SK-N-SH treated with all-trans-retinoic acid at 6 μM for 48 hours (cell line): ENCODE results near the gene SLAMF8.
A peak's percentile ranks its signal among the peaks of the same experiment; 100 is the strongest.

Experiments
- ATAC-seq: fragments of 200-7000 bp; cut with Tn5 transposase; 3 replicates; pipeline ENCODE4 v1.9.1; 2020; ENCODE audit warnings: mild to moderate bottlenecking, moderate library complexity
- ARNTL ChIP-seq: fragments of 450-650 bp; formaldehyde crosslinking; IDR thresholded peaks from 2 replicates; pipeline ENCODE4 v1.5.0; 2020; ENCODE audit warnings: low read depth, mild to moderate bottlenecking, moderate library complexity, borderline replicate concordance
- BACH2 ChIP-seq: fragments of 250-450 bp; sonication (Bioruptor Pico); IDR thresholded peaks from 2 replicates; pipeline ENCODE4 v1.9.0; 2021; ENCODE audit warnings: mild to moderate bottlenecking, borderline replicate concordance
- CSDC2 ChIP-seq: fragments of 250-450 bp; sonication (Bioruptor Pico); IDR thresholded peaks from 2 replicates; pipeline ENCODE4 v1.5.0; 2020; ENCODE audit warnings: mild to moderate bottlenecking, moderate library complexity
- ESRRG ChIP-seq: fragments of 250-450 bp; sonication (Bioruptor Pico); IDR thresholded peaks from 2 replicates; pipeline ENCODE4 v1.6.1; 2021; ENCODE audit warnings: mild to moderate bottlenecking
- GLIS3 ChIP-seq: fragments of 250-450 bp; sonication (Bioruptor Pico); IDR thresholded peaks from 2 replicates; pipeline ENCODE4 v1.5.0; 2020; ENCODE audit warnings: mild to moderate bottlenecking, moderate library complexity
- ISL1 ChIP-seq: fragments of 250-450 bp; sonication (Bioruptor Pico); IDR thresholded peaks from 2 replicates; pipeline ENCODE4 v2.1.2; 2022; ENCODE audit warnings: mild to moderate bottlenecking, moderate library complexity
- OSR1 ChIP-seq: fragments of 250-450 bp; sonication (Bioruptor Pico); IDR thresholded peaks from 2 replicates; pipeline ENCODE4 v1.8.0; 2022; ENCODE audit warnings: moderate library complexity, mild to moderate bottlenecking, inconsistent platforms
- PPARA ChIP-seq: fragments of 250-450 bp; sonication (Bioruptor Pico); IDR thresholded peaks from 2 replicates; pipeline ENCODE4 v1.5.0; 2020; ENCODE audit warnings: mild to moderate bottlenecking, borderline replicate concordance
- RARB ChIP-seq: fragments of 250-450 bp; sonication (Bioruptor Pico); IDR thresholded peaks from 2 replicates; pipeline ENCODE4 v1.8.0; 2021; ENCODE audit warnings: mild to moderate bottlenecking, moderate library complexity
- SNAI2 ChIP-seq: fragments of 250-450 bp; sonication (Bioruptor Pico); IDR thresholded peaks from 2 replicates; pipeline ENCODE4 v1.5.0; 2020; ENCODE audit warnings: mild to moderate bottlenecking, moderate library complexity
- TCF4 ChIP-seq: fragments of 250-450 bp; sonication (Bioruptor Pico); IDR thresholded peaks from 2 replicates; pipeline ENCODE4 v1.8.0; 2021; ENCODE audit warnings: mild to moderate bottlenecking, moderate library complexity, borderline replicate concordance
- TOX ChIP-seq: fragments of 250-450 bp; sonication (Bioruptor Pico); IDR thresholded peaks from 2 replicates; pipeline ENCODE4 v1.8.0; 2021; ENCODE audit warnings: mild to moderate bottlenecking, moderate library complexity, borderline replicate concordance
- ZC3H10 ChIP-seq: fragments of 250-450 bp; sonication (Bioruptor Pico); IDR thresholded peaks from 2 replicates; pipeline ENCODE4 v1.5.1; 2021; ENCODE audit warnings: mild to moderate bottlenecking, moderate library complexity
- ZFP3 ChIP-seq: fragments of 250-450 bp; sonication (Bioruptor Pico); IDR thresholded peaks from 2 replicates; pipeline ENCODE4 v1.5.0; 2020; ENCODE audit warnings: mild to moderate bottlenecking, moderate library complexity
- ZFP30 ChIP-seq: fragments of 450-650 bp; formaldehyde crosslinking; IDR thresholded peaks from 2 replicates; pipeline ENCODE4 v1.5.0; 2022; ENCODE audit warnings: mild to moderate bottlenecking, moderate library complexity
- ZNF565 ChIP-seq: fragments of 450-650 bp; formaldehyde crosslinking; conservative IDR thresholded peaks from 2 replicates; pipeline ENCODE4 v1.5.0; 2020; ENCODE audit warnings: low read depth, mild to moderate bottlenecking, moderate library complexity
- ZNF70 ChIP-seq: fragments of 450-650 bp; formaldehyde crosslinking; IDR thresholded peaks from 2 replicates; pipeline ENCODE4 v1.5.0; 2020; ENCODE audit warnings: mild to moderate bottlenecking, moderate library complexity
- TF ChIP-seq, protein P1 (sequence below): fragments of 250-450 bp; sonication (Bioruptor Pico); IDR thresholded peaks from 2 replicates; pipeline ENCODE4 v1.8.0; 2020; ENCODE audit warnings: mild to moderate bottlenecking, moderate library complexity, borderline replicate concordance
- TF ChIP-seq, protein P2 (sequence below): fragments of 250-450 bp; sonication (Bioruptor Pico); IDR thresholded peaks from 2 replicates; pipeline ENCODE4 v1.8.0; 2021; ENCODE audit warnings: low read depth, mild to moderate bottlenecking, moderate library complexity, borderline replicate concordance
- TF ChIP-seq, protein P3 (sequence below): fragments of 250-450 bp; sonication (Bioruptor Pico); IDR thresholded peaks from 2 replicates; pipeline ENCODE4 v1.5.0; 2020; ENCODE audit warnings: mild to moderate bottlenecking, moderate library complexity
- TF ChIP-seq, protein P4 (sequence below): fragments of 250-450 bp; sonication (Bioruptor Pico); IDR thresholded peaks from 2 replicates; pipeline ENCODE4 v1.5.1; 2021; ENCODE audit warnings: mild to moderate bottlenecking, moderate library complexity

The SLAMF8 gene

DNA sequence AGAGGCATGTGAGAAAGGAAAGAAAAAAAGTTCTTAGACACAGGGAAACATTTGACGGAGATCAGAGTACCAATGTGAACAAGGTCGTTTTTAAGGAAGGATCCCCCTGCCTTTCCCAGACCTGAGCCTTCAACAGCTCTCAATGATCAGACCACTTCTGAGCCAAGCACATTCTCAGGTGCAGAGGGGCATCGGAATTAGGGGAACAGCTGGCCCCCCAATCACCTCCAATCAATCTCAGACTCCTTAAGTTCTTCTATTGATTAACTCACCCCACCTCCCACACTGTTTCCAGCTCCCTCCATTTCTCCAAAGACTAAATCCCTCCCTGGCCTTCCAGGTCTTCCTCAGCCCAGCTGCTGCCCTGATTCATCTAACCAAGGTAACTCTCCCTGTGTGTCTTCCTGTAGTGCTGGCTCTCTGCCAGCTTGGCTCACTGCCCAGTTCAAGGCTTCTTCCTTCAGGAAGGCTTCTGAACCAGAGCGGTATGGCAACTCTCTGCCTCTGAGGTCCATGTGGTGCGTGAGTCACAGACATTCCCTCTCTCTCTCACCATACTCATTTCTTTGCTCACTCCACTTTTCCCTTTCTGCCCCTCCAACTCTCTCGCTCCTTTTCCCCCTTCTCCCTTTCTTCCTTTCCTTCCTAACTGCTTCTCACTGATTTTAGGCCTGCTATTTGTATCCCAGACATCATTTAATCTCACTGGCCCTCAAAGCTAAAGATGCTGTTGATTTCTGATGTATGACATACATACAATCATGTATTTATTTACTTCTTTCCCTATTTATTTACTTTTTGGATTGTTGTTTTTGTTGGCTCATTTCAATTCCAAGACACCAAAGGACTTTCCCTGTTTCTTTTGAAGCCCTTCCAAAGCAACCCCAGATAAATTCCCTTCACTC, 55.2 kb downstream of the SLAMF8 start:
- TF ChIP-seq BACH2 (CRISPR knock-in tag) (no peak), ZFP3 (no peak), ZNF565 (CRISPR knock-in tag) (no peak), OSR1 (no peak), TOX (peak; percentile 28; the same call in 1 of the 2 replicates)
- TF ChIP-seq, all 23 proteins: peak for 1
- ATAC-seq: peak; percentile 97

- TF ChIP-seq BACH2 (CRISPR knock-in tag) (no peak), CSDC2 (no peak), ZFP3 (no peak), SNAI2 (CRISPR knock-in tag) (no peak), TCF4 (no peak), ARNTL (CRISPR knock-in tag) (no peak), ZNF70 (no peak), GLIS3 (CRISPR knock-in tag) (no peak), ZNF565 (CRISPR knock-in tag) (no peak), ZFP30 (CRISPR knock-in tag) (no peak), ISL1 (CRISPR knock-in tag) (no peak), RARB (CRISPR knock-in tag) (no peak), ZC3H10 (CRISPR knock-in tag) (no peak)
- TF ChIP-seq, protein P1, sequence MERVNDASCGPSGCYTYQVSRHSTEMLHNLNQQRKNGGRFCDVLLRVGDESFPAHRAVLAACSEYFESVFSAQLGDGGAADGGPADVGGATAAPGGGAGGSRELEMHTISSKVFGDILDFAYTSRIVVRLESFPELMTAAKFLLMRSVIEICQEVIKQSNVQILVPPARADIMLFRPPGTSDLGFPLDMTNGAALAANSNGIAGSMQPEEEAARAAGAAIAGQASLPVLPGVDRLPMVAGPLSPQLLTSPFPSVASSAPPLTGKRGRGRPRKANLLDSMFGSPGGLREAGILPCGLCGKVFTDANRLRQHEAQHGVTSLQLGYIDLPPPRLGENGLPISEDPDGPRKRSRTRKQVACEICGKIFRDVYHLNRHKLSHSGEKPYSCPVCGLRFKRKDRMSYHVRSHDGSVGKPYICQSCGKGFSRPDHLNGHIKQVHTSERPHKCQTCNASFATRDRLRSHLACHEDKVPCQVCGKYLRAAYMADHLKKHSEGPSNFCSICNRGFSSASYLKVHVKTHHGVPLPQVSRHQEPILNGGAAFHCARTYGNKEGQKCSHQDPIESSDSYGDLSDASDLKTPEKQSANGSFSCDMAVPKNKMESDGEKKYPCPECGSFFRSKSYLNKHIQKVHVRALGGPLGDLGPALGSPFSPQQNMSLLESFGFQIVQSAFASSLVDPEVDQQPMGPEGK: no peak
- TF ChIP-seq, protein P2, sequence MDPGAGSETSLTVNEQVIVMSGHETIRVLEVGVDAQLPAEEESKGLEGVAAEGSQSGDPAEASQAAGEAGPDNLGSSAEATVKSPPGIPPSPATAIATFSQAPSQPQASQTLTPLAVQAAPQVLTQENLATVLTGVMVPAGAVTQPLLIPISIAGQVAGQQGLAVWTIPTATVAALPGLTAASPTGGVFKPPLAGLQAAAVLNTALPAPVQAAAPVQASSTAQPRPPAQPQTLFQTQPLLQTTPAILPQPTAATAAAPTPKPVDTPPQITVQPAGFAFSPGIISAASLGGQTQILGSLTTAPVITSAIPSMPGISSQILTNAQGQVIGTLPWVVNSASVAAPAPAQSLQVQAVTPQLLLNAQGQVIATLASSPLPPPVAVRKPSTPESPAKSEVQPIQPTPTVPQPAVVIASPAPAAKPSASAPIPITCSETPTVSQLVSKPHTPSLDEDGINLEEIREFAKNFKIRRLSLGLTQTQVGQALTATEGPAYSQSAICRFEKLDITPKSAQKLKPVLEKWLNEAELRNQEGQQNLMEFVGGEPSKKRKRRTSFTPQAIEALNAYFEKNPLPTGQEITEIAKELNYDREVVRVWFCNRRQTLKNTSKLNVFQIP (CRISPR knock-in tag): no peak
- TF ChIP-seq, protein P3, sequence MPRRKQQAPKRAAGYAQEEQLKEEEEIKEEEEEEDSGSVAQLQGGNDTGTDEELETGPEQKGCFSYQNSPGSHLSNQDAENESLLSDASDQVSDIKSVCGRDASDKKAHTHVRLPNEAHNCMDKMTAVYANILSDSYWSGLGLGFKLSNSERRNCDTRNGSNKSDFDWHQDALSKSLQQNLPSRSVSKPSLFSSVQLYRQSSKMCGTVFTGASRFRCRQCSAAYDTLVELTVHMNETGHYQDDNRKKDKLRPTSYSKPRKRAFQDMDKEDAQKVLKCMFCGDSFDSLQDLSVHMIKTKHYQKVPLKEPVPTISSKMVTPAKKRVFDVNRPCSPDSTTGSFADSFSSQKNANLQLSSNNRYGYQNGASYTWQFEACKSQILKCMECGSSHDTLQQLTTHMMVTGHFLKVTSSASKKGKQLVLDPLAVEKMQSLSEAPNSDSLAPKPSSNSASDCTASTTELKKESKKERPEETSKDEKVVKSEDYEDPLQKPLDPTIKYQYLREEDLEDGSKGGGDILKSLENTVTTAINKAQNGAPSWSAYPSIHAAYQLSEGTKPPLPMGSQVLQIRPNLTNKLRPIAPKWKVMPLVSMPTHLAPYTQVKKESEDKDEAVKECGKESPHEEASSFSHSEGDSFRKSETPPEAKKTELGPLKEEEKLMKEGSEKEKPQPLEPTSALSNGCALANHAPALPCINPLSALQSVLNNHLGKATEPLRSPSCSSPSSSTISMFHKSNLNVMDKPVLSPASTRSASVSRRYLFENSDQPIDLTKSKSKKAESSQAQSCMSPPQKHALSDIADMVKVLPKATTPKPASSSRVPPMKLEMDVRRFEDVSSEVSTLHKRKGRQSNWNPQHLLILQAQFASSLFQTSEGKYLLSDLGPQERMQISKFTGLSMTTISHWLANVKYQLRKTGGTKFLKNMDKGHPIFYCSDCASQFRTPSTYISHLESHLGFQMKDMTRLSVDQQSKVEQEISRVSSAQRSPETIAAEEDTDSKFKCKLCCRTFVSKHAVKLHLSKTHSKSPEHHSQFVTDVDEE (CRISPR knock-in tag): no peak
- TF ChIP-seq, protein P4, sequence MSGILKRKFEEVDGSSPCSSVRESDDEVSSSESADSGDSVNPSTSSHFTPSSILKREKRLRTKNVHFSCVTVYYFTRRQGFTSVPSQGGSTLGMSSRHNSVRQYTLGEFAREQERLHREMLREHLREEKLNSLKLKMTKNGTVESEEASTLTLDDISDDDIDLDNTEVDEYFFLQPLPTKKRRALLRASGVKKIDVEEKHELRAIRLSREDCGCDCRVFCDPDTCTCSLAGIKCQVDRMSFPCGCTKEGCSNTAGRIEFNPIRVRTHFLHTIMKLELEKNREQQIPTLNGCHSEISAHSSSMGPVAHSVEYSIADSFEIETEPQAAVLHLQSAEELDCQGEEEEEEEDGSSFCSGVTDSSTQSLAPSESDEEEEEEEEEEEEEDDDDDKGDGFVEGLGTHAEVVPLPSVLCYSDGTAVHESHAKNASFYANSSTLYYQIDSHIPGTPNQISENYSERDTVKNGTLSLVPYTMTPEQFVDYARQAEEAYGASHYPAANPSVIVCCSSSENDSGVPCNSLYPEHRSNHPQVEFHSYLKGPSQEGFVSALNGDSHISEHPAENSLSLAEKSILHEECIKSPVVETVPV (CRISPR knock-in tag): no peak
- ATAC-seq: peak; percentile 6; the same call in 1 of the 3 replicates
These were observed 55.8 kb downstream of the SLAMF8 start for GRCh38 chr1:159882527-159882862.

DNA sequence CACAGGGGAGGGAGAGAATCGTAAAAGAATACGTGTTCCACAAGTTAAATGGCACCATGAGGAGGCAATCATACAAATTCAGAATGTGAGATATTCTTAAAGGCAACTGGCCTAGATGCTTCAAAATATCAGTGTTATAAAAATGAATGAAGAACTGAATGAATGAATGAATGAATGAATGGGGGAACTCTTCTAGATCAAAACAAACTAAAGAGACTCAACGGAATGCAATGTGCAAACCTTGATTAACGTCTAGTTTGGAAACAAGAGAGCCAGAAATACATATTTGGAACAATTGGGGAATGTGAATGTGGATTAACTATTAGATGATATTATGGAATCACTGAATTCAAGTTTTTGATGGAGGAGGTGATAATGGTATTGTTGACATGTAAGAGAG, 56.5 kb downstream of the SLAMF8 start:
- no peak for ATAC-seq

More for the DNA sequence above, 56.5 kb downstream of the SLAMF8 start:
- TF ChIP-seq ESRRG (CRISPR knock-in tag) (no peak), ISL1 (CRISPR knock-in tag) (no peak), BACH2 (CRISPR knock-in tag) (no peak), PPARA (CRISPR knock-in tag) (no peak), RARB (CRISPR knock-in tag) (no peak), ZFP30 (CRISPR knock-in tag) (no peak), ZNF70 (no peak)
- TF ChIP-seq, protein P3 (CRISPR knock-in tag): no peak
- TF ChIP-seq, protein P2 (CRISPR knock-in tag): no peak
- TF ChIP-seq, protein P4 (CRISPR knock-in tag): no peak
- TF ChIP-seq, all 23 proteins: peak for 0
